ENCODE results near the gene THEM4.
"Not testable (repeated sequence)": the region's sequence is repeated elsewhere in the genome, so short reads cannot be mapped to it uniquely, and the experiment has no call there.

The THEM4 gene

GRCh38 chr1:151855933-151856332 is 53.4 kb downstream of the THEM4 start:
- no peak for DNase-seq

GRCh38 chr1:151855516-151855915 is 53.8 kb downstream of the THEM4 start:
- DNase-seq: not testable (repeated sequence)

GRCh38 chr1:151854658-151855057 is 54.7 kb downstream of the THEM4 start:
- DNase-seq: no peak

GRCh38 chr1:151853411-151853943 is 55.8 kb downstream of the THEM4 start, which contains the start of gene THEM5:
THEM5 (minus strand) TSS chr1:151853712; CDS start chr1:151853565, 147 bp downstream.
- no peak for DNase-seq

GRCh38 chr1:151852733-151853132 is 56.6 kb downstream of the THEM4 start:
- DNase-seq: no peak

GRCh38 chr1:151851886-151852285 is 57.4 kb downstream of the THEM4 start:
- no peak for DNase-seq

GRCh38 chr1:151849871-151850270 is 59.4 kb downstream of the THEM4 start:
- no peak for DNase-seq

- DNase-seq: no peak
Measured at GRCh38 chr1:151849126-151849525, 60.2 kb downstream of the THEM4 start.

- DNase-seq: no peak
Measured at GRCh38 chr1:151847867-151848596, 61.3 kb downstream of the THEM4 start.

GRCh38 chr1:151846686-151847237 is 62.5 kb downstream of the THEM4 start:
- no peak for DNase-seq

- no peak for DNase-seq
Measured at GRCh38 chr1:151846062-151846568, 63.2 kb downstream of the THEM4 start.

- DNase-seq: no peak
Measured at GRCh38 chr1:151843398-151843797, 65.9 kb downstream of the THEM4 start.

GRCh38 chr1:151841141-151841540 is 68.2 kb downstream of the THEM4 start:
- DNase-seq: no peak

- DNase-seq: no peak
Measured at GRCh38 chr1:151840421-151840820, 68.9 kb downstream of the THEM4 start.

GRCh38 chr1:151839457-151840403 is 69.6 kb downstream of the THEM4 start, which contains the start of gene C2CD4D:
C2CD4D (minus strand) TSS chr1:151839820; CDS start chr1:151838989, 831 bp downstream.
- peak; percentile 85 for DNase-seq

GRCh38 chr1:151839082-151839412 is 70.3 kb downstream of the THEM4 start:
- DNase-seq: no peak

- DNase-seq: no peak
Measured at GRCh38 chr1:151838222-151839081, 70.9 kb downstream of the THEM4 start.

- no peak for DNase-seq
Measured at GRCh38 chr1:151837884-151838221, 71.5 kb downstream of the THEM4 start.

GRCh38 chr1:151837197-151837596 is 72.1 kb downstream of the THEM4 start:
- no peak for DNase-seq

- DNase-seq: no peak
Measured at GRCh38 chr1:151835596-151835995, 73.7 kb downstream of the THEM4 start.

- no peak for DNase-seq
Measured at GRCh38 chr1:151834239-151834638, 75.1 kb downstream of the THEM4 start.

Data from midbrain (tissue), 1 donor.